GM19372 (cell line): Measurements from ENCODE around the gene IQGAP3.
"Not testable (repeated sequence)": the region's sequence is repeated elsewhere in the genome, so short reads cannot be mapped to it uniquely, and the experiment has no call there.

Experiments used
- ATAC-seq: cut with Tn5 transposase; IDR thresholded peaks from one replicate; pipeline ENCODE4 v1.9.1; 2021; ENCODE audit warnings: mild to moderate bottlenecking, low read depth, moderate library complexity; ENCODE audit not compliant: unreplicated experiment

Gene IQGAP3

GRCh38 chr1:156593661-156593989 is 21.3 kb upstream of the IQGAP3 start:
- ATAC-seq: no peak

- ATAC-seq: no peak
Observed at GRCh38 chr1:156592910-156593660, 20.7 kb upstream of the IQGAP3 start.

- ATAC-seq: no peak
Observed at GRCh38 chr1:156592158-156592909, 20.0 kb upstream of the IQGAP3 start.

GRCh38 chr1:156591432-156592157 is 19.2 kb upstream of the IQGAP3 start, which contains the start of gene NAXE:
NAXE (plus strand) TSS chr1:156591776; CDS start chr1:156591805, 29 bp downstream.
- peak; percentile 92 for ATAC-seq

GRCh38 chr1:156591181-156591431 is 18.7 kb upstream of the IQGAP3 start:
- no peak for ATAC-seq

- no peak for ATAC-seq
Observed at GRCh38 chr1:156590326-156591180, 18.2 kb upstream of the IQGAP3 start.

GRCh38 chr1:156589546-156589945 is 17.2 kb upstream of the IQGAP3 start:
- no peak for ATAC-seq

GRCh38 chr1:156587927-156588326 is 15.6 kb upstream of the IQGAP3 start:
- ATAC-seq: not testable (repeated sequence)

- ATAC-seq: no peak
Observed at GRCh38 chr1:156586892-156587477, 14.6 kb upstream of the IQGAP3 start.

GRCh38 chr1:156586323-156586722 is 14.0 kb upstream of the IQGAP3 start:
- ATAC-seq: no peak

GRCh38 chr1:156584813-156585212 is 12.4 kb upstream of the IQGAP3 start:
- ATAC-seq: no peak

- ATAC-seq: no peak
Observed at GRCh38 chr1:156583821-156584622, 11.7 kb upstream of the IQGAP3 start.

- ATAC-seq: no peak
Observed at GRCh38 chr1:156582388-156583017, 10.1 kb upstream of the IQGAP3 start.

- ATAC-seq: no peak
Observed at GRCh38 chr1:156581661-156582387, 9.5 kb upstream of the IQGAP3 start.

GRCh38 chr1:156579472-156579871 is 7.1 kb upstream of the IQGAP3 start, which contains the start of gene TTC24:
TTC24 (plus strand) TSS chr1:156579723; CDS start chr1:156581365, 1,642 bp downstream.
- ATAC-seq: no peak

GRCh38 chr1:156578055-156578454 is 5.7 kb upstream of the IQGAP3 start:
- ATAC-seq: no peak

- no peak for ATAC-seq
Observed at GRCh38 chr1:156577550-156577949, 5.2 kb upstream of the IQGAP3 start.

GRCh38 chr1:156574039-156574633 is 1.8 kb upstream of the IQGAP3 start:
- ATAC-seq: no peak
